HepG2 (cell line): ENCODE results near the gene NPPB. TPM values are rescaled to one million over a fixed set of nuclear protein-coding genes. Genes with fewer than 3 reads are reported as not detected.
A peak's percentile ranks its signal among the peaks of the same experiment; 100 is the strongest.

Experiments
- AKAP8 ChIP-seq: sonication (generic); formaldehyde crosslinking; IDR thresholded peaks from 2 replicates; pipeline ENCODE4 v1.5.1; 2020; ENCODE audit warnings: mild to moderate bottlenecking, missing genetic modification reagents
- ELF1 ChIP-seq: sonication (generic); formaldehyde crosslinking; IDR thresholded peaks from 2 replicates; pipeline ENCODE4 v1.4.0; 2020; ENCODE audit warnings: missing genetic modification reagents
- HNF4G ChIP-seq, 2 experiments: sonication (generic) in 1 of 2; formaldehyde crosslinking in 1 of 2; IDR thresholded peaks; 2 replicates each; pipeline versions ENCODE4 v1.4.0 to v1.6.1; 2011 to 2020; ENCODE audit warnings: borderline replicate concordance in 2 of 2, low read depth in 2 of 2, mild to moderate bottlenecking in 2 of 2, low read length in 1 of 2, missing genetic modification reagents in 1 of 2, moderate library complexity in 1 of 2
- HNRNPK ChIP-seq: fragments of 200-400 bp; formaldehyde crosslinking; IDR thresholded peaks from 2 replicates; pipeline ENCODE4 v1.6.1; 2018; ENCODE audit warnings: low read length, low read depth, moderate library complexity, mild to moderate bottlenecking; ENCODE audit not compliant: poor library complexity, severe bottlenecking
- MIER2 ChIP-seq: IDR thresholded peaks from 2 replicates; pipeline ENCODE4 v1.6.1; 2016; ENCODE audit warnings: missing biosample characterization, missing genetic modification reagents
- RELA ChIP-seq: sonication (generic); formaldehyde crosslinking; IDR thresholded peaks from 2 replicates; pipeline ENCODE4 v1.4.0; 2020; ENCODE audit warnings: missing genetic modification reagents
- REST ChIP-seq, 2 experiments: IDR thresholded peaks; 2 replicates each; pipeline ENCODE4 v1.6.1; 2011 to 2012; ENCODE audit warnings: low read length in 2 of 2, borderline replicate concordance in 1 of 2, low read depth in 1 of 2, mild to moderate bottlenecking in 1 of 2, moderate library complexity in 1 of 2
- SAFB2 ChIP-seq: sonication (generic); formaldehyde crosslinking; IDR thresholded peaks from 2 replicates; pipeline ENCODE4 v1.5.1; 2020; ENCODE audit warnings: missing genetic modification reagents, low read depth, mild to moderate bottlenecking, borderline replicate concordance
- ZNF317 ChIP-seq: sonication (generic); formaldehyde crosslinking; IDR thresholded peaks from 2 replicates; pipeline ENCODE4 v1.5.0; 2020; ENCODE audit warnings: mild to moderate bottlenecking, missing genetic modification reagents
- ZNF607 ChIP-seq: sonication (generic); formaldehyde crosslinking; IDR thresholded peaks from 2 replicates; pipeline ENCODE4 v1.5.1; 2020; ENCODE audit warnings: missing genetic modification reagents, mild to moderate bottlenecking, borderline replicate concordance
- polyA plus RNA-seq, 8 experiments: library from polyadenylated mRNA; depleted of rRNA in 3 of 8; stranded (reverse) in 7 of 8; unstranded in 1 of 8; fragments of >200 nt; fragmentation: Illumina TruSeq in 4 of 8; extraction: Trizol in 4 of 8; gene quantifications; 2 replicates each; pipeline versions ENCODE4 v1.2.1 to v1.2.3, GENCODE V29; 2011 to 2016; ENCODE audit warnings: low read depth in 4 of 8, missing spikeins in 1 of 8, mixed read lengths in 1 of 8; ENCODE audit not compliant: insufficient read depth in 1 of 8
- total RNA-seq, 5 experiments: library from RNA; depleted of rRNA; stranded (reverse); fragments of >200 nt; fragmentation: Illumina TruSeq; extraction: Trizol; gene quantifications; 2 replicates each; pipeline ENCODE4 v1.2.3, GENCODE V29; 2016; ENCODE audit warnings: low read depth in 1 of 5
- TF ChIP-seq, protein P1 (sequence below): sonication (generic); formaldehyde crosslinking; IDR thresholded peaks from 2 replicates; pipeline ENCODE4 v1.4.0; 2020; ENCODE audit warnings: mild to moderate bottlenecking, missing genetic modification reagents
- TF ChIP-seq, protein P2 (sequence below): sonication (generic); formaldehyde crosslinking; IDR thresholded peaks from 2 replicates; pipeline ENCODE4 v1.5.1; 2020; ENCODE audit warnings: mild to moderate bottlenecking, missing genetic modification reagents
- TF ChIP-seq, protein P3 (sequence below): sonication (generic); formaldehyde crosslinking; conservative IDR thresholded peaks from 2 replicates; pipeline ENCODE4 v1.8.1; 2023; ENCODE audit warnings: missing genetic modification reagents
- TF ChIP-seq, protein P4 (sequence below): sonication (generic); formaldehyde crosslinking; IDR thresholded peaks from 2 replicates; pipeline ENCODE4 v1.4.0; 2020; ENCODE audit warnings: missing genetic modification reagents

The NPPB gene
- total and polyA plus RNA-seq, 2 of the 13 experiments (the other 11 are each of a cell fraction or from before 2014, with no cell fraction given): 1.9 TPM; not detected in 1

DNA sequence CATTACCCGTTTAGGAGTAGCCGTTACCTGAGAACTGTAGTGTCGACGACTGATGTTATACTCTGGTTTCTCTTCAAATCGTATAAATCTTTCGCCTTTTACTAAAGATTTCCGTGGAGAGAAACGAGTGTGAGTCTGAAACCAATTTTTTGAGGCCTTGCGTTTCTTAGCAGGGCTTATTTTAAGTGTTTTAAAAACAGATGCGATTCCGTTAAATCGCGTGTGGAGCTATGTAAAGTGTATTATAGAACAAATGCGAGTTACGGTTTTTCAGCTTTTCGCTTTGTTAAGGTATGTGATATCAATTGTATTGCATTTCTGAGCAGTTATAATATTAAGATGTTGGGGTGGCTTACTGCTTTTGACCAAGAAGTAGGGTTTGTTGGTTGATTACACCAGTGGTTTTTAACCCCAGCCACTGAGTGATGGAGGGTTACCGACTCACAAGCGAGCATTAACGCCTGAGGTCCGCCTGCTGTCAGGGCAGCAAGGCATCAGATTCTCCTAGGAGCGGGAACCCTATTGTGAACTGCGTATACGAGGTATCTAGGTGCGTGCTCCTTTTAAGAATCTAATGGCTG is 49.4 kb upstream of the NPPB start (continued):
- TF ChIP-seq RELA (CRISPR knock-in tag): no peak
- TF ChIP-seq, protein P1, sequence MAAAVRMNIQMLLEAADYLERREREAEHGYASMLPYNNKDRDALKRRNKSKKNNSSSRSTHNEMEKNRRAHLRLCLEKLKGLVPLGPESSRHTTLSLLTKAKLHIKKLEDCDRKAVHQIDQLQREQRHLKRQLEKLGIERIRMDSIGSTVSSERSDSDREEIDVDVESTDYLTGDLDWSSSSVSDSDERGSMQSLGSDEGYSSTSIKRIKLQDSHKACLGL: no peak
- TF ChIP-seq AKAP8 (CRISPR knock-in tag): no peak
- TF ChIP-seq REST (IDR thresholded peaks at IDR 0.05; ENCODE audit: borderline replicate concordance in 1 of 2, low read depth in 1 of 2, low read length in 2 of 2): no peak
- TF ChIP-seq, protein P2, sequence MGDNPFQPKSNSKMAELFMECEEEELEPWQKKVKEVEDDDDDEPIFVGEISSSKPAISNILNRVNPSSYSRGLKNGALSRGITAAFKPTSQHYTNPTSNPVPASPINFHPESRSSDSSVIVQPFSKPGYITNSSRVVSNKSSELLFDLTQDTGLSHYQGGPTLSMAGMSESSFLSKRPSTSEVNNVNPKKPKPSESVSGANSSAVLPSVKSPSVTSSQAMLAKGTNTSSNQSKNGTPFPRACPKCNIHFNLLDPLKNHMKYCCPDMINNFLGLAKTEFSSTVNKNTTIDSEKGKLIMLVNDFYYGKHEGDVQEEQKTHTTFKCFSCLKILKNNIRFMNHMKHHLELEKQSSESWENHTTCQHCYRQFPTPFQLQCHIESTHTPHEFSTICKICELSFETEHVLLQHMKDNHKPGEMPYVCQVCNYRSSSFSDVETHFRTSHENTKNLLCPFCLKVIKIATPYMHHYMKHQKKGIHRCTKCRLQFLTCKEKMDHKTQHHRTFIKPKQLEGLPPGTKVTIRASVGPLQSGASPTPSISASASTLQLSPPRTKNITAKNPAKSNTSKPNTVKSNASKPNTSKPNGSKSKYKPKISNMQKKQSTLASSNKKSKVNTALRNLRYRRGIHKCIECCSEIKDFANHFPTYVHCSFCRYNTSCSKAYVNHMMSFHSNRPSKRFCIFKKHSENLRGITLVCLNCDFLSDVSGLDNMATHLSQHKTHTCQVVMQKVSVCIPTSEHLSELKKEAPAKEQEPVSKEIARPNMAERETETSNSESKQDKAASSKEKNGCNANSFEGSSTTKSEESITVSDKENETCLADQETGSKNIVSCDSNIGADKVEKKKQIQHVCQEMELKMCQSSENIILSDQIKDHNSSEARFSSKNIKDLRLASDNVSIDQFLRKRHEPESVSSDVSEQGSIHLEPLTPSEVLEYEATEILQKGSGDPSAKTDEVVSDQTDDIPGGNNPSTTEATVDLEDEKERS (CRISPR knock-in tag): peak; percentile 86; the same call in 1 of the 2 replicates
- TF ChIP-seq ZNF317: peak; percentile 57; the same call in 1 of the 2 replicates
- TF ChIP-seq, protein P3, sequence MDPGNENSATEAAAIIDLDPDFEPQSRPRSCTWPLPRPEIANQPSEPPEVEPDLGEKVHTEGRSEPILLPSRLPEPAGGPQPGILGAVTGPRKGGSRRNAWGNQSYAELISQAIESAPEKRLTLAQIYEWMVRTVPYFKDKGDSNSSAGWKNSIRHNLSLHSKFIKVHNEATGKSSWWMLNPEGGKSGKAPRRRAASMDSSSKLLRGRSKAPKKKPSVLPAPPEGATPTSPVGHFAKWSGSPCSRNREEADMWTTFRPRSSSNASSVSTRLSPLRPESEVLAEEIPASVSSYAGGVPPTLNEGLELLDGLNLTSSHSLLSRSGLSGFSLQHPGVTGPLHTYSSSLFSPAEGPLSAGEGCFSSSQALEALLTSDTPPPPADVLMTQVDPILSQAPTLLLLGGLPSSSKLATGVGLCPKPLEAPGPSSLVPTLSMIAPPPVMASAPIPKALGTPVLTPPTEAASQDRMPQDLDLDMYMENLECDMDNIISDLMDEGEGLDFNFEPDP (CRISPR knock-in tag): 0 out of 2 replicates have a peak, but pooled peaks have one; percentile 32
- no peak for TF ChIP-seq SAFB2 (CRISPR knock-in tag)
- TF ChIP-seq HNRNPK: no peak
- TF ChIP-seq, protein P4, sequence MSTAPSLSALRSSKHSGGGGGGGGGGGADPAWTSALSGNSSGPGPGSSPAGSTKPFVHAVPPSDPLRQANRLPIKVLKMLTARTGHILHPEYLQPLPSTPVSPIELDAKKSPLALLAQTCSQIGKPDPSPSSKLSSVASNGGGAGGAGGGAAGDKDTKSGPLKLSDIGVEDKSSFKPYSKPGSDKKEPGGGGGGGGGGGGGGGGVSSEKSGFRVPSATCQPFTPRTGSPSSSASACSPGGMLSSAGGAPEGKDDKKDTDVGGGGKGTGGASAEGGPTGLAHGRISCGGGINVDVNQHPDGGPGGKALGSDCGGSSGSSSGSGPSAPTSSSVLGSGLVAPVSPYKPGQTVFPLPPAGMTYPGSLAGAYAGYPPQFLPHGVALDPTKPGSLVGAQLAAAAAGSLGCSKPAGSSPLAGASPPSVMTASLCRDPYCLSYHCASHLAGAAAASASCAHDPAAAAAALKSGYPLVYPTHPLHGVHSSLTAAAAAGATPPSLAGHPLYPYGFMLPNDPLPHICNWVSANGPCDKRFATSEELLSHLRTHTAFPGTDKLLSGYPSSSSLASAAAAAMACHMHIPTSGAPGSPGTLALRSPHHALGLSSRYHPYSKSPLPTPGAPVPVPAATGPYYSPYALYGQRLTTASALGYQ (CRISPR knock-in tag): peak; percentile 67; the same call in 1 of the 2 replicates
- TF ChIP-seq HNF4G (IDR thresholded peaks at IDR 0.05; ENCODE audit: borderline replicate concordance, low read depth, low read length): no peak
- TF ChIP-seq HNF4G (CRISPR knock-in tag; IDR thresholded peaks at IDR 0.05; ENCODE audit: borderline replicate concordance, low read depth): no peak
- TF ChIP-seq ELF1 (CRISPR knock-in tag): peak; percentile 51
- no peak for TF ChIP-seq ZNF607 (CRISPR knock-in tag)
- TF ChIP-seq MIER2 (CRISPR knock-in tag): peak; percentile 70; the same call in 1 of the 2 replicates
